ENCODE data around the gene CABLES2. TPM values are rescaled to one million over a fixed set of nuclear protein-coding genes. Genes with fewer than 3 reads are reported as not detected.

The CABLES2 gene
- polyA plus RNA-seq, 2 of the 4 experiments (the other 2 are of a cell fraction), result 3.9 to 7.7 TPM

- H3K4me1 ChIP-seq, result no peaks in the 10 kb centered on the region
- no peak overlapping the region for H3K27ac ChIP-seq
- no peaks in the 10 kb centered on the region; the same call in 2 of the 3 replicates for H3K9me3 ChIP-seq
- DNase-seq (ENCODE audit: low read depth in 1 of 2, low spot score in 1 of 2), result no peak
- 61% methylated on average over 23 of the region's 23 CpGs for WGBS (ENCODE audit: missing lambda C conversion rate)
- ATAC-seq, result no peak
- ChIA-PET POLR2A (no interaction called here), CTCF (interaction anchor here (1.3 to 3.0 kb wide), 2 partner anchors 19 to 20 kb away, joined by 4 to 14 read pairs; no protein-coding TSS in a partner anchor)
- H3K4me3 ChIP-seq, result no peak overlapping the region
- no peak for FAIRE-seq
- H3K4me2 ChIP-seq, result no peak overlapping the region
- TF ChIP-seq ZC3H11A (IDR thresholded peaks at IDR 0.05), result no peak
- TF ChIP-seq, protein P1, sequence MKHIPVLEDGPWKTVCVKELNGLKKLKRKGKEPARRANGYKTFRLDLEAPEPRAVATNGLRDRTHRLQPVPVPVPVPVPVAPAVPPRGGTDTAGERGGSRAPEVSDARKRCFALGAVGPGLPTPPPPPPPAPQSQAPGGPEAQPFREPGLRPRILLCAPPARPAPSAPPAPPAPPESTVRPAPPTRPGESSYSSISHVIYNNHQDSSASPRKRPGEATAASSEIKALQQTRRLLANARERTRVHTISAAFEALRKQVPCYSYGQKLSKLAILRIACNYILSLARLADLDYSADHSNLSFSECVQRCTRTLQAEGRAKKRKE (CRISPR knock-in tag; IDR thresholded peaks at IDR 0.05; ENCODE audit: low read depth), result no peak
- no peak for TF ChIP-seq PHF8 (IDR thresholded peaks at IDR 0.05; ENCODE audit: borderline replicate concordance, low read depth)
- TF ChIP-seq CHD4 (IDR thresholded peaks at IDR 0.05; ENCODE audit: borderline replicate concordance), result no peak
- no peak for TF ChIP-seq FOXS1 (CRISPR knock-in tag; IDR thresholded peaks at IDR 0.05)
- TF ChIP-seq POLR2A (IDR thresholded peaks at IDR 0.05; ENCODE audit: low read length), result no peak
- TF ChIP-seq, protein P2, sequence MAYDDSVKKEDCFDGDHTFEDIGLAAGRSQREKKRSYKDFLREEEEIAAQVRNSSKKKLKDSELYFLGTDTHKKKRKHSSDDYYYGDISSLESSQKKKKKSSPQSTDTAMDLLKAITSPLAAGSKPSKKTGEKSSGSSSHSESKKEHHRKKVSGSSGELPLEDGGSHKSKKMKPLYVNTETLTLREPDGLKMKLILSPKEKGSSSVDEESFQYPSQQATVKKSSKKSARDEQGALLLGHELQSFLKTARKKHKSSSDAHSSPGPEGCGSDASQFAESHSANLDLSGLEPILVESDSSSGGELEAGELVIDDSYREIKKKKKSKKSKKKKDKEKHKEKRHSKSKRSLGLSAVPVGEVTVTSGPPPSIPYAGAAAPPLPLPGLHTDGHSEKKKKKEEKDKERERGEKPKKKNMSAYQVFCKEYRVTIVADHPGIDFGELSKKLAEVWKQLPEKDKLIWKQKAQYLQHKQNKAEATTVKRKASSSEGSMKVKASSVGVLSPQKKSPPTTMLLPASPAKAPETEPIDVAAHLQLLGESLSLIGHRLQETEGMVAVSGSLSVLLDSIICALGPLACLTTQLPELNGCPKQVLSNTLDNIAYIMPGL (CRISPR knock-in tag; IDR thresholded peaks at IDR 0.05; ENCODE audit: borderline replicate concordance), result no peak
- no peak for TF ChIP-seq REST (IDR thresholded peaks at IDR 0.05)
- no peak for TF ChIP-seq RNF2 (IDR thresholded peaks at IDR 0.05; ENCODE audit: borderline replicate concordance, low read depth)
- no peak for TF ChIP-seq ESRRA (IDR thresholded peaks at IDR 0.05; ENCODE audit: borderline replicate concordance, low read length)
- no peak for TF ChIP-seq FOSL2 (IDR thresholded peaks at IDR 0.05)
- TF ChIP-seq FOSL2 (CRISPR knock-in tag; IDR thresholded peaks at IDR 0.05), result no peak
- TF ChIP-seq NPAS2 (CRISPR knock-in tag; IDR thresholded peaks at IDR 0.05; ENCODE audit: borderline replicate concordance), result no peak
- no peak for TF ChIP-seq USF2 (IDR thresholded peaks at IDR 0.05)
- no peak for TF ChIP-seq MYC (IDR thresholded peaks at IDR 0.05; ENCODE audit: borderline replicate concordance, low read length)
- no peak for TF ChIP-seq E2F6 (IDR thresholded peaks at IDR 0.05; ENCODE audit: borderline replicate concordance, low read depth)
Measured at GRCh38 chr20:62430866-62431447, 23.9 kb upstream of the CABLES2 start.

- H3K4me2 ChIP-seq, result no peak overlapping the region
- 51% methylated on average over 6 of the region's 10 CpGs for WGBS (ENCODE audit: missing lambda C conversion rate)
- DNase-seq (ENCODE audit: low read depth in 1 of 2, low spot score in 1 of 2), result no peak
- H3K9me3 ChIP-seq, result no peaks in the 10 kb centered on the region
- no peak for FAIRE-seq
- H3K27ac ChIP-seq, result no peak overlapping the region
- ATAC-seq, result no peak
- CTCF ChIA-PET, result interaction anchor here (1.3 to 3.0 kb wide), 2 partner anchors 19 to 20 kb away, joined by 4 to 14 read pairs; no protein-coding TSS in a partner anchor
- POLR2A ChIA-PET, result no interaction called here
- H3K4me3 ChIP-seq, result no peak overlapping the region
- no peaks in the 10 kb centered on the region for H3K4me1 ChIP-seq
- TF ChIP-seq TFCP2L1 (CRISPR knock-in tag; IDR thresholded peaks at IDR 0.05) (no peak), REST (IDR thresholded peaks at IDR 0.05) (no peak), CBX8 (IDR thresholded peaks at IDR 0.05) (no peak), PHF8 (IDR thresholded peaks at IDR 0.05; ENCODE audit: borderline replicate concordance, low read depth) (no peak), SMC3 (IDR thresholded peaks at IDR 0.05) (no peak), CHD4 (IDR thresholded peaks at IDR 0.05; ENCODE audit: borderline replicate concordance) (no peak), ZSCAN20 (CRISPR knock-in tag; IDR thresholded peaks at IDR 0.05) (no peak), USF2 (IDR thresholded peaks at IDR 0.05) (no peak)
- TF ChIP-seq, protein P1 (CRISPR knock-in tag; IDR thresholded peaks at IDR 0.05; ENCODE audit: low read depth), result no peak
Measured at GRCh38 chr20:62430311-62430853, 23.3 kb upstream of the CABLES2 start.
